CD4-positive, alpha-beta T cell treated with Interleukin-1 beta for 1 hour (primary cell): ENCODE results near the gene ARL8B.

Experiments used
- DNase-seq, 2 donors: peaks; one replicate each; pipeline ENCODE4 v3.0.0-alpha.2; 2020 to 2022

ARL8B gene

GRCh38 chr3:5217824-5218595 lies 95.9 kb downstream of the ARL8B start:
- no peak for DNase-seq

DNA sequence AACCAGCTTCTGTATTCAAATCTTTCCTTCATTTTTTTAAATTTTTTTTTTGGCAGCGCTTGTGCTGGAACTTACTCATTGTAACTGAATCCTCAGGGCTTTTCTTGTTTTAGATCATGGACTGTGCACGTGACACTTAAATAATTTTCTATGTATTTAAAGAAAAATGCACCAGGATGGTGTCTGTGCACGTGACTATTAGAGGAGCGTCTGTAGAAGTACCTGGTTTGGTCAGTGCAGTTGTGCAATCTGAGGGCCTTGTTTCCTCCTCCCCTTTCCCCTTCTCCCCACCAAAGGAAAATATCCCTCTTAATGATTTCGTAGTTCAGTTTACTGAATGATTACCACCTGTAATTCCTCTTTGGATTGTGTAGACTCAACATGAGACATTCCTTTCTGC lies 96.7 kb downstream of the ARL8B start:
- no peak for DNase-seq

GRCh38 chr3:5219216-5219615 lies 97.1 kb downstream of the ARL8B start:
- DNase-seq, result no peak

GRCh38 chr3:5220193-5220592 lies 98.1 kb downstream of the ARL8B start:
- no peak for DNase-seq

GRCh38 chr3:5220667-5221431 lies 98.8 kb downstream of the ARL8B start:
- no peak for DNase-seq

- no peak for DNase-seq
These were observed 99.6 kb downstream of the ARL8B start for GRCh38 chr3:5221701-5222100.

- DNase-seq, result no peak
These were observed 100.4 kb downstream of the ARL8B start for GRCh38 chr3:5222283-5223005.

- no peak for DNase-seq
These were observed 104.7 kb downstream of the ARL8B start for GRCh38 chr3:5226783-5227182.

DNA sequence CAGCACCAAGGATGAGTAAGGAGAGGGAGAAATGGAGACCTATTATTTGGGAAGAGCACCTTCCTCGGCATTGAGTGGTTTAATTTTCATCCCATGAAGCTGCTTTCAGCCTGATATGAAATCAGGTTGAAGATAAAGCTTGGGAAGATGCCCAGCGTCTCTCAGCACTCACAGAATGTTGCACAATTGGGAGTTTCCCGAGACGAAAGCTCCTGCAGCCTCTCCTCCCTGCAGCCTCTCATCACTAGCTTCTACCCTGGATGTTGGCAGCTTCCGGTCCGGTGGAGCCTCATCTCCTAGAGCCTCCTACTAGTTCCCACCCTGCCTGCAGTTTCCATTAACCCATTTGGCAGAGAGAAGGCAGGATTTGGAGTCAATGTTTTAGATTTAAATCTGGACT lies 105.7 kb downstream of the ARL8B start:
- no peak for DNase-seq

- no peak for DNase-seq
These were observed 107.3 kb downstream of the ARL8B start for GRCh38 chr3:5229414-5229813.
